Brain microvascular endothelial cell (primary cell): Measurements from ENCODE around the gene HAGH.

Experiments
- DNase-seq: peaks from one replicate; pipeline ENCODE4 v3.0.0-alpha.2; 2020
- H3K27ac ChIP-seq: fragments of 250-450 bp; sonication (Bioruptor Pico); 2 replicates; pipeline ENCODE4 v1.5.1; 2020; ENCODE audit warnings: mild to moderate bottlenecking, moderate library complexity
- H3K27me3 ChIP-seq: fragments of 250-450 bp; sonication (Bioruptor Pico); replicated peaks from 2 replicates; pipeline ENCODE4 v1.5.1; 2020; ENCODE audit warnings: mild to moderate bottlenecking
- H3K36me3 ChIP-seq: fragments of 250-450 bp; sonication (Bioruptor Pico); replicated peaks from 2 replicates; pipeline ENCODE4 v1.5.1; 2020; ENCODE audit warnings: mild to moderate bottlenecking
- H3K4me3 ChIP-seq: 2 replicates; pipeline ENCODE4 v1.5.1; 2011; ENCODE audit warnings: low read depth, mild to moderate bottlenecking, control low read depth, low read length, moderate library complexity
- CTCF ChIP-seq: IDR thresholded peaks from 2 replicates; pipeline ENCODE4 v1.5.1; 2011; ENCODE audit warnings: low read depth, mild to moderate bottlenecking, moderate library complexity, low read length, control low read depth, inconsistent platforms; ENCODE audit errors: missing control alignments
- in situ Hi-C: cut with HindIII; loops from 2 replicates; pipeline ENCODE4 v1.10.0; 2017; ENCODE audit warnings: low sequenced_read_pairs, low pct_ligation_motif_present

HAGH gene

GRCh38 chr16:1767116-1767994 is 59.3 kb downstream of the HAGH start:
- H3K27me3 ChIP-seq = no peaks in the 10 kb centered on the region
- DNase-seq = no peak
- in situ Hi-C loops = no loop called here
- no peak for TF ChIP-seq CTCF
- H3K27ac ChIP-seq = no peak overlapping the region
- peaks cover 69% of the 10 kb centered on the region for H3K36me3 ChIP-seq
- no peak overlapping the region for H3K4me3 ChIP-seq

GRCh38 chr16:1766701-1767100 is 59.9 kb downstream of the HAGH start:
- H3K27ac ChIP-seq = no peak overlapping the region
- in situ Hi-C loops = no loop called here
- no peak for TF ChIP-seq CTCF
- H3K27me3 ChIP-seq = no peaks in the 10 kb centered on the region
- peaks cover 75% of the 10 kb centered on the region for H3K36me3 ChIP-seq
- H3K4me3 ChIP-seq = no peak overlapping the region
- DNase-seq = no peak

- no peak overlapping the region for H3K4me3 ChIP-seq
- H3K27ac ChIP-seq = no peak overlapping the region
- DNase-seq = no peak
- peaks cover 76% of the 10 kb centered on the region for H3K36me3 ChIP-seq
- no peaks in the 10 kb centered on the region for H3K27me3 ChIP-seq
- in situ Hi-C loops = no loop called here
- TF ChIP-seq CTCF = no peak
Measured at GRCh38 chr16:1766231-1766630, 60.4 kb downstream of the HAGH start.

- H3K27me3 ChIP-seq = no peaks in the 10 kb centered on the region
- H3K36me3 ChIP-seq = peaks cover 80% of the 10 kb centered on the region
- no peak for DNase-seq
- H3K4me3 ChIP-seq = no peak overlapping the region
- no peak for TF ChIP-seq CTCF
- no peak overlapping the region for H3K27ac ChIP-seq
- in situ Hi-C loops = no loop called here
Measured at GRCh38 chr16:1765826-1766225, 60.8 kb downstream of the HAGH start.

GRCh38 chr16:1764971-1765370 is 61.7 kb downstream of the HAGH start:
- Histone ChIP-seq H3K27ac (no peak overlapping the region), H3K27me3 (no peaks in the 10 kb centered on the region), H3K36me3 (peaks cover 83% of the 10 kb centered on the region), H3K4me3 (no peak overlapping the region)
- TF ChIP-seq CTCF = no peak
- in situ Hi-C loops = no loop called here
- no peak for DNase-seq
